ENCODE measurements around the gene CORO1A. TPM values are rescaled to one million over a fixed set of nuclear protein-coding genes. Genes with fewer than 3 reads are reported as not detected.

The CORO1A gene
- polyA plus RNA-seq, 1 experiment = 2.9 TPM

DNA sequence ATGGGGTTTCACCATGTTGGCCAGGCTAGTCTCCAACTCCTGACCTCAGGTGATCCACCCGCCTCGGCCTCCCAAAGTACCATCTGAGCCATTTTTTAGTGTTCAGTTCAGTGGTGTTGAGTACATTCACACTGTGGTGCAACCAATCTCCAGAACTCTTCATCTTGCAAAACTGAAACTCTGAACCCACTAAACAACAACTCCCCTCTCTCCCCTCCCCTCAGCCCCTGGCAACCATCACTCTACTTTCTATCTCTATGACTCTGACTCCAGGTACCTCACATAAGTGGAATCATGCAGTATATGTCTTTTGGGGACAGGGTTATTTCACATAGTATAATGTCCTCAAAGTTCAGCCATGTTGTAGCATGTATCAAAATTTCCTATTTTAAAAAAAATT is 41.7 kb upstream of the CORO1A start:
- Histone ChIP-seq H3K4me3 (ENCODE audit: low read depth, low read length) (no peak overlapping the region), H3K27ac (ENCODE audit: low read depth, low read length) (no peak overlapping the region), H3K27me3 (ENCODE audit: control insufficient read depth, insufficient read depth, low read length) (peaks cover 7% of the 10 kb centered on the region), H3K9me3 (ENCODE audit: control insufficient read depth, insufficient read depth, low read length) (no peaks in the 10 kb centered on the region)
- CTCF ChIA-PET = no interaction called here
- POLR2A ChIA-PET = interaction anchor here (0.7 kb wide), 1 partner anchor 20 kb away, joined by 8 read pairs; no protein-coding TSS in a partner anchor
- DNase-seq (ENCODE audit: low read depth, low spot score) = no peak
- TF ChIP-seq, protein P1, sequence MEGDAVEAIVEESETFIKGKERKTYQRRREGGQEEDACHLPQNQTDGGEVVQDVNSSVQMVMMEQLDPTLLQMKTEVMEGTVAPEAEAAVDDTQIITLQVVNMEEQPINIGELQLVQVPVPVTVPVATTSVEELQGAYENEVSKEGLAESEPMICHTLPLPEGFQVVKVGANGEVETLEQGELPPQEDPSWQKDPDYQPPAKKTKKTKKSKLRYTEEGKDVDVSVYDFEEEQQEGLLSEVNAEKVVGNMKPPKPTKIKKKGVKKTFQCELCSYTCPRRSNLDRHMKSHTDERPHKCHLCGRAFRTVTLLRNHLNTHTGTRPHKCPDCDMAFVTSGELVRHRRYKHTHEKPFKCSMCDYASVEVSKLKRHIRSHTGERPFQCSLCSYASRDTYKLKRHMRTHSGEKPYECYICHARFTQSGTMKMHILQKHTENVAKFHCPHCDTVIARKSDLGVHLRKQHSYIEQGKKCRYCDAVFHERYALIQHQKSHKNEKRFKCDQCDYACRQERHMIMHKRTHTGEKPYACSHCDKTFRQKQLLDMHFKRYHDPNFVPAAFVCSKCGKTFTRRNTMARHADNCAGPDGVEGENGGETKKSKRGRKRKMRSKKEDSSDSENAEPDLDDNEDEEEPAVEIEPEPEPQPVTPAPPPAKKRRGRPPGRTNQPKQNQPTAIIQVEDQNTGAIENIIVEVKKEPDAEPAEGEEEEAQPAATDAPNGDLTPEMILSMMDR (IDR thresholded peaks at IDR 0.05; ENCODE audit: low read depth, low read length) = no peak

DNA sequence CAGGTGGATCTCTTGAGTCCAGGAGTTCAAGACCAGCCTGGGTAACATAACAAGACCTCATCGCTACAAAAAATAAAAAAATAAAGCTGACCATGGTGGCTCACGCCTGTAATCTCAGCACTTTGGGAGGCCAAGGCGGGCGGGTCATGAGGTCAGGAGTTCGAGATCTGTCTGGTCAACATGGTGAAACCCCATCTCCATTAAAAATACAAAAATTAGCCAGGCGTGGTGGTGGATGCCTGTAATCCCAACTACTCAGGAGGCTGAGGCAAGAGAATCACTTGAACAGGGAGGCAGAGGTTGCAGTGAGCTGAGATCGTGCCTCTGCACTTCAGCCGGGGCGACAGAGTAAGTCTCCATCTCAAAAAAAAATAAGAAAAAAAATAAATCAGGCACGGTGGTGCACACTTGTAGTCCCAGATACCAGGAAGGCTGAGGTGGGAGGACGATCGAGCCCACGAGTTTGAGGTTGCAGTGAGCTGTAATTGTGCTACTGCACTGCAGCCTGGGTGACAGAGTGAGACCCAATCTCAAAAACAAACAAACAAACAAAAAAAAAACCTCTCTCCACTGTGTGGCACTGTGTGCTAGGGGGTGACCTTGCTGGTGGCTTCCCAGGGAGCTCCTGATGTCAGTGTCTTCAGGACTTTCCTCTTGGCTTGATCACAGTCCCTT is 40.6 kb upstream of the CORO1A start:
- ChIA-PET CTCF (no interaction called here), POLR2A (no interaction called here)
- Histone ChIP-seq H3K27ac (ENCODE audit: low read depth, low read length) (no peak overlapping the region), H3K9me3 (ENCODE audit: control insufficient read depth, insufficient read depth, low read length) (no peaks in the 10 kb centered on the region), H3K4me3 (ENCODE audit: low read depth, low read length) (no peak overlapping the region), H3K27me3 (ENCODE audit: control insufficient read depth, insufficient read depth, low read length) (peaks cover 6% of the 10 kb centered on the region)
- TF ChIP-seq, protein P1 (IDR thresholded peaks at IDR 0.05; ENCODE audit: low read depth, low read length) = no peak
- no peak for DNase-seq (ENCODE audit: low read depth, low spot score)

DNA sequence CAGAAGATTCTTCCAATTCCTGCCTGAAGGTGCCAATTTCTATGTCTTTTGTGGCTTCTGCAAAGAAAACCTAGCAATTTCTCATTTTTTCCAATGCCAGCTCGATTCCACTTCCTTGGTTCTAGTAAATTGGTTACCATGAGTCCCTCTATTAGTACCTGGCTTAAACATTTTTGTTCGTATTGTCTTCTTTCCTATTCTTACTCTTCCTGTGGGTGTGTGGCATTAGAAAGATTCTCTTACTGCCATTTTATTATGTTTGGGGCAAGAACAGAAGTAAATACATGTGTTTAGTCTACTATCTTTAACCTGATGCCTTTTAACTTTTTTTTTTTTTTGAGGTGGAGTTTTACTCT is 40.1 kb upstream of the CORO1A start:
- CTCF ChIA-PET = no interaction called here
- DNase-seq (ENCODE audit: low read depth, low spot score) = no peak
- Histone ChIP-seq H3K27me3 (ENCODE audit: control insufficient read depth, insufficient read depth, low read length) (peaks cover 4% of the 10 kb centered on the region), H3K9me3 (ENCODE audit: control insufficient read depth, insufficient read depth, low read length) (no peaks in the 10 kb centered on the region), H3K4me3 (ENCODE audit: low read depth, low read length) (no peak overlapping the region), H3K27ac (ENCODE audit: low read depth, low read length) (no peak overlapping the region)
- TF ChIP-seq, protein P1 (IDR thresholded peaks at IDR 0.05; ENCODE audit: low read depth, low read length) = no peak
- POLR2A ChIA-PET = no interaction called here

DNA sequence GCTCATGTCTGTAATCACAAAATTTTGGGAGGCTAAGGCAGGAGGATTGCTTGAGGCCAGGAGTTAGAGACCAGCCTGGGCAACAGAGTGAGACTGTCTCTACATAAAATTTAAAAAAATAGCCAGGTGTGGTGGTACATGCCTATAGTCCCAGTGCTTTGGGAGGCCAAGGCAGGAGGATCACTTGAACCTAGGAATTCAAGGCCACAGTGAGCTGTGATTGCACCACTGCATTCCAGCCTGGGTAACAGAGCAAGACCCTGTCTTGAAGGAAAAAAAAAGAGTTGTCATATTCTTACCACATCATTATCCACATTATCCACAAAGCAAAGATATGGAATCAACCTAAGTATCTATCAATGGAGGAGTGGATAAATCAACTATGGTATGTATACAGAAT is 39.4 kb upstream of the CORO1A start:
- Histone ChIP-seq H3K9me3 (ENCODE audit: control insufficient read depth, insufficient read depth, low read length) (peaks cover 4% of the 10 kb centered on the region; the same call in 1 of the 2 replicates), H3K27me3 (ENCODE audit: control insufficient read depth, insufficient read depth, low read length) (peaks cover 4% of the 10 kb centered on the region), H3K4me3 (ENCODE audit: low read depth, low read length) (no peak overlapping the region), H3K27ac (ENCODE audit: low read depth, low read length) (no peak overlapping the region)
- ChIA-PET CTCF (no interaction called here), POLR2A (no interaction called here)
- TF ChIP-seq, protein P1 (IDR thresholded peaks at IDR 0.05; ENCODE audit: low read depth, low read length) = no peak
- no peak for DNase-seq (ENCODE audit: low read depth, low spot score)

DNA sequence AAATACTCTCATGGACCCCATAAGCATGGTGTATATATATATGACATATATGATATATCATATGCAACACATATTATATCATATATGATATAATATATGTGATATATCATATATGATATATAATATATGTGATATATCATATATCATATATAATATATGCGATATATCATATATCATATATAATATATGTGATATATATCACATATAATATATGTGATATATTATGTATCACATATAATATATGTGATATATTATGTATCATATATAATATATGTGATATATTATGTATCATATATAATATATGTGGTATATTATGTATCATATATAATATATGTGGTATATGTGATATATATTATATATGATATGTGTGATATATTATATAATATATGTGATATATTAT is 38.5 kb upstream of the CORO1A start:
- Histone ChIP-seq H3K27ac (ENCODE audit: low read depth, low read length) (no peak overlapping the region), H3K27me3 (ENCODE audit: control insufficient read depth, insufficient read depth, low read length) (peaks cover 4% of the 10 kb centered on the region), H3K9me3 (ENCODE audit: control insufficient read depth, insufficient read depth, low read length) (peaks cover 7% of the 10 kb centered on the region; the same call in 1 of the 2 replicates), H3K4me3 (ENCODE audit: low read depth, low read length) (no peak overlapping the region)
- TF ChIP-seq, protein P1 (IDR thresholded peaks at IDR 0.05; ENCODE audit: low read depth, low read length) = no peak
- DNase-seq (ENCODE audit: low read depth, low spot score) = no peak
- POLR2A ChIA-PET = no interaction called here
- CTCF ChIA-PET = no interaction called here

All from AG04450 (cell line).